ENCODE results near the gene PACSIN2. TPM values are rescaled to one million over a fixed set of nuclear protein-coding genes. Genes with fewer than 3 reads are reported as not detected.

Gene PACSIN2
- total RNA-seq, 1 experiment from 2014 or later = 60.1 TPM

GRCh38 chr22:42872821-42873220 is 142.1 kb downstream of the PACSIN2 start:
- no peak overlapping the region for H3K4me3 ChIP-seq (ENCODE audit: insufficient read depth, low read depth, low read length)
- no peak for DNase-seq
- no peaks in the 10 kb centered on the region for H3K27me3 ChIP-seq (ENCODE audit: control insufficient read depth, insufficient read depth, low read length)
- peaks cover 22% of the 10 kb centered on the region for H3K36me3 ChIP-seq (replicated peaks; ENCODE audit: control insufficient read depth, insufficient read depth, low read length)

GRCh38 chr22:42871146-42872050 is 143.6 kb downstream of the PACSIN2 start:
- Histone ChIP-seq H3K36me3 (replicated peaks; ENCODE audit: control insufficient read depth, insufficient read depth, low read length) (peaks cover 16% of the 10 kb centered on the region), H3K27me3 (ENCODE audit: control insufficient read depth, insufficient read depth, low read length) (no peaks in the 10 kb centered on the region), H3K4me3 (ENCODE audit: insufficient read depth, low read depth, low read length) (no peak overlapping the region)
- DNase-seq = peak; percentile 49

GRCh38 chr22:42869888-42870480 is 145.0 kb downstream of the PACSIN2 start:
- H3K27me3 ChIP-seq (ENCODE audit: control insufficient read depth, insufficient read depth, low read length) = no peaks in the 10 kb centered on the region
- no peak overlapping the region for H3K4me3 ChIP-seq (ENCODE audit: insufficient read depth, low read depth, low read length)
- peaks cover 9% of the 10 kb centered on the region for H3K36me3 ChIP-seq (replicated peaks; ENCODE audit: control insufficient read depth, insufficient read depth, low read length)
- DNase-seq = peak; percentile 47

- peaks cover 9% of the 10 kb centered on the region for H3K36me3 ChIP-seq (replicated peaks; ENCODE audit: control insufficient read depth, insufficient read depth, low read length)
- no peak overlapping the region for H3K4me3 ChIP-seq (ENCODE audit: insufficient read depth, low read depth, low read length)
- H3K27me3 ChIP-seq (ENCODE audit: control insufficient read depth, insufficient read depth, low read length) = no peaks in the 10 kb centered on the region
- DNase-seq = peak; percentile 30
Measured at GRCh38 chr22:42869463-42869862, 145.5 kb downstream of the PACSIN2 start.

GRCh38 chr22:42868751-42869251 is 146.1 kb downstream of the PACSIN2 start:
- DNase-seq = peak; percentile 51
- Histone ChIP-seq H3K27me3 (ENCODE audit: control insufficient read depth, insufficient read depth, low read length) (no peaks in the 10 kb centered on the region), H3K36me3 (replicated peaks; ENCODE audit: control insufficient read depth, insufficient read depth, low read length) (peaks cover 5% of the 10 kb centered on the region), H3K4me3 (ENCODE audit: insufficient read depth, low read depth, low read length) (no peak overlapping the region)

GRCh38 chr22:42866100-42866499 is 148.8 kb downstream of the PACSIN2 start:
- H3K27me3 ChIP-seq (ENCODE audit: control insufficient read depth, insufficient read depth, low read length) = no peaks in the 10 kb centered on the region
- peaks cover 2% of the 10 kb centered on the region for H3K36me3 ChIP-seq (replicated peaks; ENCODE audit: control insufficient read depth, insufficient read depth, low read length)
- H3K4me3 ChIP-seq (ENCODE audit: insufficient read depth, low read depth, low read length) = no peak overlapping the region
- DNase-seq = no peak

- Histone ChIP-seq H3K36me3 (replicated peaks; ENCODE audit: control insufficient read depth, insufficient read depth, low read length) (no peaks in the 10 kb centered on the region; the same call in none of the 2 replicates), H3K4me3 (ENCODE audit: insufficient read depth, low read depth, low read length) (no peak overlapping the region), H3K27me3 (ENCODE audit: control insufficient read depth, insufficient read depth, low read length) (no peaks in the 10 kb centered on the region)
- no peak for DNase-seq
Measured at GRCh38 chr22:42865536-42865935, 149.4 kb downstream of the PACSIN2 start.

- no peaks in the 10 kb centered on the region for H3K36me3 ChIP-seq (replicated peaks; ENCODE audit: control insufficient read depth, insufficient read depth, low read length)
- no peak for DNase-seq
Measured at GRCh38 chr22:42863349-42863961, 151.5 kb downstream of the PACSIN2 start.

GRCh38 chr22:42862045-42862734 is 152.8 kb downstream of the PACSIN2 start:
- peak; percentile 4 for DNase-seq
- no peaks in the 10 kb centered on the region for H3K36me3 ChIP-seq (replicated peaks; ENCODE audit: control insufficient read depth, insufficient read depth, low read length)
- peaks cover 7% of the 10 kb centered on the region for H3K27me3 ChIP-seq (ENCODE audit: control insufficient read depth, insufficient read depth, low read length)
- H3K4me3 ChIP-seq (ENCODE audit: insufficient read depth, low read depth, low read length) = no peak overlapping the region

More at GRCh38 chr22:42863349-42863961, 151.5 kb downstream of the PACSIN2 start:
- Histone ChIP-seq H3K4me3 (ENCODE audit: insufficient read depth, low read depth, low read length) (no peak overlapping the region), H3K27me3 (ENCODE audit: control insufficient read depth, insufficient read depth, low read length) (no peaks in the 10 kb centered on the region)

- Histone ChIP-seq H3K36me3 (replicated peaks; ENCODE audit: control insufficient read depth, insufficient read depth, low read length) (no peaks in the 10 kb centered on the region), H3K4me3 (ENCODE audit: insufficient read depth, low read depth, low read length) (no peak overlapping the region), H3K27me3 (ENCODE audit: control insufficient read depth, insufficient read depth, low read length) (peaks cover 7% of the 10 kb centered on the region)
- no peak for DNase-seq
Measured at GRCh38 chr22:42860968-42861367, 154.0 kb downstream of the PACSIN2 start.

GRCh38 chr22:42857845-42858481 is 157.0 kb downstream of the PACSIN2 start:
- Histone ChIP-seq H3K27me3 (ENCODE audit: control insufficient read depth, insufficient read depth, low read length) (peaks cover 7% of the 10 kb centered on the region), H3K36me3 (replicated peaks; ENCODE audit: control insufficient read depth, insufficient read depth, low read length) (no peaks in the 10 kb centered on the region), H3K4me3 (ENCODE audit: insufficient read depth, low read depth, low read length) (no peak overlapping the region; the same call in 1 of the 2 replicates)
- no peak for DNase-seq

- Histone ChIP-seq H3K4me3 (ENCODE audit: insufficient read depth, low read depth, low read length) (peak within 1 kb of the TSS; percentile 74), H3K27me3 (ENCODE audit: control insufficient read depth, insufficient read depth, low read length) (peaks cover 7% of the 10 kb centered on the region), H3K36me3 (replicated peaks; ENCODE audit: control insufficient read depth, insufficient read depth, low read length) (no peaks in the 10 kb centered on the region)
- DNase-seq = peak; percentile 100
Measured at GRCh38 chr22:42856865-42857704, 157.9 kb downstream of the PACSIN2 start, which contains the start of gene ARFGAP3. ARFGAP3 (minus strand) TSS chr22:42857273; CDS start chr22:42857182, 91 bp downstream.

Data from H7 (cell line).